ENCODE data around the gene DUS1L.

Gene DUS1L

DNA sequence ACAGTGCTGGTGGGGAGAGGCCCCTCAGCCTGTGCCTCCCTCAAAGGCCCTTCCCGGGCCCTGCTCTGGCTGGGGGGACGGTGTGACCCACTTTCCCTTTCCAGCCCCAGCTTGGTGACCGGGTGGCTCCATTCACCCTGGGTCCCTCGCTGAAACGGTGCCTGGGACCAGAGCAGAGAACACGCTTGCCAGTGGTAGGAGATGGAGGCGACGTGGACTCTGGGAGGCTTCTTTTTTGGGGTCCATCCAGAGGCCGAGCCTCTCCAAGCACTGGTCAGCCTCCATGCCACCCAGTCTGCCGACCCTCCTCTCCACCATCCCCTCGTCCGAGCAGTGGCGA lies 50.7 kb downstream of the DUS1L start:
- DNase-seq (ENCODE audit: low read depth in 1 of 2, low spot score in 1 of 2): no peak

GRCh38 chr17:82014432-82014831 lies 51.2 kb downstream of the DUS1L start:
- DNase-seq (ENCODE audit: low read depth in 1 of 2, low spot score in 1 of 2): no peak

GRCh38 chr17:82013772-82014321 lies 51.8 kb downstream of the DUS1L start:
- no peak for DNase-seq (ENCODE audit: low read depth in 1 of 2, low spot score in 1 of 2)

DNA sequence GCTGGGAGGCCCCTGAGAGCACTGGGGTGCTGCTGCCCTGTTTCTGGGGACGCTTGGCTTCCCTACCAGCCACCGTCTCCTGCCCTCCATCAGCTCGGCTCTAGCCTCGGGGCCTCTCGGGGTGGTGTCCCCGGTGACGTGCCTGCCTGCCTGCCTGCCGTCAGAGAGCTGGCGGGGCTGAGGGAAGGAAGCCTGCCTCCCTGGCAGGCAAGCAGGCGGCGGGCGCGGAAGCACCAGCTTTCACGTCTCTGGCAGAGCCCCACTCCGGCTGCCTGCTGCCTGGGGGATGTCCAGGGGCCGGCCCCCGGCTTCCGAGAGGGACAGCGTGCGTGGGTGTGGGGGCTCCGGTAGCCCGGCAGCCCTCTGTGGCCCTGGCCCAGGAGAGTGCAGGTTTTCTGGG lies 52.3 kb downstream of the DUS1L start:
- DNase-seq (ENCODE audit: low read depth in 1 of 2, low spot score in 1 of 2): no peak

GRCh38 chr17:82012640-82013295 lies 52.8 kb downstream of the DUS1L start:
- no peak for DNase-seq (ENCODE audit: low read depth in 1 of 2, low spot score in 1 of 2)

- DNase-seq (ENCODE audit: low read depth in 1 of 2, low spot score in 1 of 2): no peak
Measured at GRCh38 chr17:82012261-82012639, 53.4 kb downstream of the DUS1L start.

DNA sequence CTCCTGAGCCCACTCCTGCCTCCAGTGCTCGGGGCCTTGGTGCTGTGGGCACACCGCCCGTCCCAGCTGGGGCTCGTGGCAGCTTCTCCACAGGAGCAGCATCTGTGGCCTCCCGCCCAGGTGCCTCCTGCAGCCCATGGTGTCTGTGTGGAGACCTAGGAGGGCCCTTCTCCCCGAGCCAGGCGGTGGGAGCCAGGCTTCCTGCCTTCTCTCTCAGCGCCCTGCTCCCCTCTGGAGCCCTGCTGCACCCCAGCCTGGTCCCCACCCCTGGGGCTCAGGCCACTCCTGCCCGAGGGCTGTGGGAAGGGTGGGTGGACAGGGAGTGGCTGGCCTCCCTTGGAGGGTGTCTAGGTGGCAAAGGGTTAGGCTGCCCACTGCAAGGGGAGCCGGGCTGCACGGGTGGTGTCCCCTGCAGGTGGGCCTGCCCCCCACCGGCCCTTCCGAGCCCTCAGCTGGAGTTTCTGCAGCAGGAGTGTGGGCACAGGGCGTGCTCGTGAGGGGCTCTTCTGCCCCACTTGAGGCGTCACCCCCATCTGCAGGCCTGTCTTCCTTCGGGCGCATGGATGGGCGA lies 53.9 kb downstream of the DUS1L start:
- no peak for DNase-seq (ENCODE audit: low read depth in 1 of 2, low spot score in 1 of 2)

DNA sequence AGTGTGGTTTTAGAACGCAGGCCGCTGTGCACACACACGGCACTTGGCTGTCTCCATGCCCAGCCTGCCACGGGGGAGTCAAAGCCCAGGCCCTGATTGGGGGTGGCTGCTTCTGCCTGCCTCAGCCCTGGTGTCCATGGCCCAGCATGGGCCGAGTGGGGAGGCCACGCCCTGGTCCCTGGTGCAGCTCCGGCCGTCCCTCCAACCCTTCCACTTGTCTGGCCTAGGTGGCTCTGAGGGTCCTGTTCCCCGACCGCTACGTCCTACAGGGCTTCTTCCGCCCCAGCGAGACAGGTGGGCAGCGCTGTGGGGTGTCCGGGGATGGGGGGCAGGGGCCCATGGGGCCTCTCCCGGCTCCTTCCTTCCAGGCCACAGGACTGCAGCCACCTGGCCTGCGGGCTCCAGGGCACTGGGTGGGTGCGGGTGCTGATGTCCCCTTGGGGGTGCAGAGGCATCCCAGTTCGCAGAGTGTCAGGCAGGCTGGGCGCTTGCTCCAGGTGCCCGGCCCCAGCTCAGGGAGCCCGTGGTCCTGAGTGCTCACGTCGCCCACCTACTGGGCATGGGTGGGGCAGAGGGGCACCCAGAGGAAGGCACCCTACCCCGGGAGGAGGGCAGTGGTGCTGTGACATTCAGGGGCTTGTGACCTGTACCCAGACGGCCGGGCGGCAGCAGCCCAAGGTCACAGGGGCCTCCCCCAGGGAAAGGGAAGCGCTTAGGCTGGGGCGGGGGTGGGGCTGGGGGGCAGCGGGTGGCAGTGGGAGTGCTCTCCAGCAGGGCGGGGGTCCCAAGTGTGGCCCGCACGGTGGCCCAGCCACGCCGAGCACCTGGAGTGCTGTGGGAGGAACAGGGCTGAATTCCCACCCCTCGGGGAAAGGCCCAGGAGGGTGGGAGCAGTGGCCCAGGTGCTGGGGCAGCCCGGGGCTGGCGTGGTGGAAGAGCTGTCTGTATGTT lies 54.8 kb downstream of the DUS1L start:
- DNase-seq (ENCODE audit: low read depth in 1 of 2, low spot score in 1 of 2): no peak

DNA sequence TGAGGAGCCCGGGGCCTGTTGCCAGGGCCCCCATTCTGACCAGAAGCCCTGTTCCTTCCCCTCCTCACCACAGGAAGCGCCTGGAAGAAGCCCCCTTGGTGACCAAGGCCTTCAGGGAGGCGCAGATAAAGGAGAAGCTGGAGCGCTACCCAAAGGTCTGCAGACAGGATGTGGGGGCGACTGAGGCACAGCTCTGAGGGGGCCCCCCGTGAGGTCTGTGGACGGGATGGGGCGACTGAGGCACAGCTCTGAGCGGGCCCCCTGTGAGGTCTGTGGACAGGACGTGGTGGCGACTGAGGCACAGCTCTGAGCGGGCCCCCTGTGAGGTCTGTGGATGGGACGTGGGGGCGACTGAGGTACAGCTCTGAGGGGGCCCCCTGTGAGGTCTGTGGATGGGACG lies 56.2 kb downstream of the DUS1L start:
- DNase-seq (ENCODE audit: low read depth in 1 of 2, low spot score in 1 of 2): no peak

GRCh38 chr17:82008941-82009405 lies 56.6 kb downstream of the DUS1L start:
- no peak for DNase-seq (ENCODE audit: low read depth in 1 of 2, low spot score in 1 of 2)

DNA sequence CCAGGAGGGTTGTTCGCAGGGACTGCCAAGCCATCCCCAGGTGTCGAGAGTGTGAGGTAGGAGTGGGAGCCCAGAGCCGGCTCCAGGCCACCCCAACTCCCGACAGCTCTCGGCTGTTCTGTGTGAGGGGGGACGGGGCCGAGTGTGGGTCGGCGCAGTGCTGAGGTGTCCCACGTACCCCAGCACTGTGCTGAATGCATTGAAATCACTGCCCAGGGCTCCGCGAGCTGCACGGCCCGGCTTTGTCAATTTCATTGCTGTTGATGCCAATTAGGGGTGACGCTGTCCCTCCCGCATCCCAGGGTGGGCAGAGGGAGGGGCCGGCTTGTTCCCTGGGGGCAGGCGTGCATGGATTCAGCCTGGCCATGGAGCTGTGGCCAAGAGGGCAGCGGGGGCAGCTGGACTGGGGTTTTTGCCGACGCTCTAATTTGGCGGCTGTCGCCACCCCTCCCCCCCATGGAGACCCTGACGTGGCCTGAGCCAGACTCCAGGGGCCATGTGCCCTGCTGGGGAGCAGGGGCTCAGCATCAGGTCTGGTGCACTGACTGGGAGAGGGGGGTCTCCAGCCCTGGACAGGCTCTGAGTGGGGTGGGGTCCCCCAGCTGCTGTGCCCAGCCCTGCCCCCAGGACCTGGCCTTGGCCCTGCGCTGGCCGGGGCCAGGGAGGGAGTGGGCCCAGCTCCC lies 57.2 kb downstream of the DUS1L start:
- no peak for DNase-seq (ENCODE audit: low read depth in 1 of 2, low spot score in 1 of 2)
